Measurements from ENCODE around the gene IPO8.
"Not testable (repeated sequence)": the region's sequence is repeated elsewhere in the genome, so short reads cannot be mapped to it uniquely, and the experiment has no call there.

IPO8 gene

GRCh38 chr12:30610718-30611117 is 85.0 kb downstream of the IPO8 start:
- DNase-seq (ENCODE audit: low read depth in 2 of 2, low spot score in 1 of 2) = no peak

- not testable (repeated sequence) for DNase-seq (ENCODE audit: low read depth in 2 of 2, low spot score in 1 of 2)
These were observed 85.8 kb downstream of the IPO8 start for GRCh38 chr12:30609819-30610218.

GRCh38 chr12:30604302-30604701 is 91.4 kb downstream of the IPO8 start:
- not testable (repeated sequence) for DNase-seq (ENCODE audit: low read depth in 2 of 2, low spot score in 1 of 2)

- no peak for DNase-seq (ENCODE audit: low read depth in 2 of 2, low spot score in 1 of 2)
These were observed 92.5 kb downstream of the IPO8 start for GRCh38 chr12:30603129-30603528.

GRCh38 chr12:30602678-30603077 is 93.0 kb downstream of the IPO8 start:
- DNase-seq (ENCODE audit: low read depth in 2 of 2, low spot score in 1 of 2) = no peak

GRCh38 chr12:30599608-30600007 is 96.1 kb downstream of the IPO8 start:
- no peak for DNase-seq (ENCODE audit: low read depth in 2 of 2, low spot score in 1 of 2)

- no peak for DNase-seq (ENCODE audit: low read depth in 2 of 2, low spot score in 1 of 2)
These were observed 96.8 kb downstream of the IPO8 start for GRCh38 chr12:30598889-30599288.

GRCh38 chr12:30595742-30596141 is 99.9 kb downstream of the IPO8 start:
- DNase-seq (ENCODE audit: low read depth in 2 of 2, low spot score in 1 of 2) = no peak

- DNase-seq (ENCODE audit: low read depth in 2 of 2, low spot score in 1 of 2) = no peak
These were observed 101.2 kb downstream of the IPO8 start for GRCh38 chr12:30594509-30594908.

GRCh38 chr12:30588572-30588971 is 107.1 kb downstream of the IPO8 start:
- not testable (repeated sequence) for DNase-seq (ENCODE audit: low read depth in 2 of 2, low spot score in 1 of 2)

GRCh38 chr12:30587782-30588181 is 107.9 kb downstream of the IPO8 start:
- no peak for DNase-seq (ENCODE audit: low read depth in 2 of 2, low spot score in 1 of 2)

GRCh38 chr12:30585877-30586276 is 109.8 kb downstream of the IPO8 start:
- DNase-seq (ENCODE audit: low read depth in 2 of 2, low spot score in 1 of 2) = no peak

GRCh38 chr12:30582943-30583342 is 112.7 kb downstream of the IPO8 start:
- no peak for DNase-seq (ENCODE audit: low read depth in 2 of 2, low spot score in 1 of 2)

GRCh38 chr12:30580344-30580743 is 115.3 kb downstream of the IPO8 start:
- DNase-seq (ENCODE audit: low read depth in 2 of 2, low spot score in 1 of 2) = no peak
